H1 (cell line): Measurements from ENCODE around the gene C6orf52. TPM values are rescaled to one million over a fixed set of nuclear protein-coding genes. Genes with fewer than 3 reads are reported as not detected.

Experiments used
- CHD1 ChIP-seq: IDR thresholded peaks from 2 replicates; pipeline ENCODE4 v1.6.1; 2012; ENCODE audit warnings: low read depth, low read length, improper control_type of control experiment
- EGR1 ChIP-seq: IDR thresholded peaks from 2 replicates; pipeline ENCODE4 v1.6.1; 2011; ENCODE audit warnings: low read depth, low read length, borderline replicate concordance
- NANOG ChIP-seq: IDR thresholded peaks from 2 replicates; pipeline ENCODE4 v1.6.1; 2011; ENCODE audit warnings: low read length, low read depth, mild to moderate bottlenecking, inconsistent platforms; ENCODE audit not compliant: insufficient read depth, poor library complexity, severe bottlenecking
- polyA plus RNA-seq, 7 experiments: library from polyadenylated mRNA; depleted of rRNA in 3 of 7; stranded (reverse) in 5 of 7; unstranded in 2 of 7; fragments of >200 nt in 5 of 7; fragments of 200-250 nt in 2 of 7; gene quantifications; 1 replicate in 5 of 7; 2 replicates in 1 of 7; 4 replicates in 1 of 7; pipeline versions ENCODE4 v1.2.1 to v1.2.3, GENCODE V29; 2011 to 2013; ENCODE audit warnings: missing spikeins in 2 of 7, mixed read lengths in 2 of 7
- total RNA-seq: library from RNA; stranded (reverse); fragmentation: NEBNext Ultra II Directional; extraction: Animal tissue kit (Norgen Biotek cat#: 25700); gene quantifications from 2 replicates; pipeline ENCODE4 v1.2.1, GENCODE V29; 2021

The C6orf52 gene
- total and polyA plus RNA-seq, 2 of the 8 experiments (the other 6 are each of a cell fraction or from before 2014, with no cell fraction given): 1.5 to 3.1 TPM

GRCh38 chr6:10720265-10720959 lies 26.0 kb upstream of the C6orf52 start (continued):
- TF ChIP-seq EGR1: no peak
- no peak for TF ChIP-seq NANOG
- TF ChIP-seq CHD1: no peak
